HFF-Myc (cell line): ENCODE measurements around the gene FOXC2.
A peak's percentile ranks its signal among the peaks of the same experiment; 100 is the strongest.

ENCODE experiments used
- DNase-seq: peaks from one replicate; pipeline ENCODE4 v3.0.0-alpha.2; 2011; ENCODE audit warnings: low read depth; ENCODE audit errors: extremely low read depth
- H3K4me3 ChIP-seq: replicated peaks from 2 replicates; pipeline ENCODE4 v1.5.1; 2011; ENCODE audit warnings: low read depth, mild to moderate bottlenecking, control low read depth, low read length
- CTCF ChIP-seq: IDR thresholded peaks from 2 replicates; pipeline ENCODE4 v1.5.1; 2012; ENCODE audit warnings: mild to moderate bottlenecking, low read depth, low read length, control low read depth; ENCODE audit errors: missing control alignments

FOXC2 gene

GRCh38 chr16:86569701-86570447 is 3.2 kb downstream of the FOXC2 start:
- TF ChIP-seq CTCF: no peak
- no peak for DNase-seq
- H3K4me3 ChIP-seq: peak overlapping the region; percentile 71

- peak overlapping the region; percentile 71 for H3K4me3 ChIP-seq
- DNase-seq: no peak
- TF ChIP-seq CTCF: no peak
Measured at GRCh38 chr16:86570558-86571529, 4.2 kb downstream of the FOXC2 start.

GRCh38 chr16:86571530-86571915 is 4.9 kb downstream of the FOXC2 start:
- no peak for DNase-seq
- H3K4me3 ChIP-seq: peak overlapping the region; percentile 71
- TF ChIP-seq CTCF: no peak

GRCh38 chr16:86572041-86572521 is 5.5 kb downstream of the FOXC2 start:
- no peak for TF ChIP-seq CTCF
- no peak for DNase-seq
- H3K4me3 ChIP-seq: no peak overlapping the region

GRCh38 chr16:86572606-86573005 is 6.0 kb downstream of the FOXC2 start:
- DNase-seq: no peak
- no peak overlapping the region for H3K4me3 ChIP-seq
- no peak for TF ChIP-seq CTCF

- H3K4me3 ChIP-seq: no peak overlapping the region
- no peak for TF ChIP-seq CTCF
- no peak for DNase-seq
Measured at GRCh38 chr16:86573215-86573614, 6.6 kb downstream of the FOXC2 start.
